Activated B cell treated with CpG ODN at 0.5 μM for 24 hours (primary cell): ENCODE data around the gene COL12A1. TPM values are rescaled to one million over a fixed set of nuclear protein-coding genes. Genes with fewer than 3 reads are reported as not detected.

Experiments
- ATAC-seq: fragments of 200-7000 bp; cut with Tn5 transposase; one replicate; pipeline ENCODE4 v1.10.0; 2021; ENCODE audit warnings: low read depth, mild to moderate bottlenecking, moderate library complexity
- CTCF ChIA-PET: fragments of 350-600 bp; sonication (Branson Sonifier 250); formaldehyde crosslinking; loops from one replicate; lab custom pipeline; 2021; ENCODE audit warnings: antibody characterized with exemption; lab: Charles Lee
- POLR2A ChIA-PET: fragments of 350-600 bp; sonication (Branson Sonifier 250); formaldehyde crosslinking; loops from one replicate; lab custom pipeline; 2021; ENCODE audit warnings: antibody characterized with exemption; lab: Charles Lee
- DNase-seq: peaks from one replicate; pipeline ENCODE4 v3.0.0; 2022
- H3K27ac Mint-ChIP-seq: one replicate; pipeline ENCODE4 v1.8.0; 2020; ENCODE audit warnings: mixed read lengths
- H3K27me3 Mint-ChIP-seq: one replicate; pipeline ENCODE4 v1.8.0; 2021; ENCODE audit warnings: mixed read lengths
- H3K36me3 Mint-ChIP-seq: one replicate; pipeline ENCODE4 v1.8.0; 2021; ENCODE audit warnings: low read depth, mixed read lengths
- H3K4me1 Mint-ChIP-seq: one replicate; pipeline ENCODE4 v1.8.0; 2021; ENCODE audit warnings: mixed read lengths
- H3K4me3 Mint-ChIP-seq: one replicate; pipeline ENCODE4 v1.8.0; 2020; ENCODE audit warnings: mild to moderate bottlenecking, mixed read lengths
- H3K9me3 Mint-ChIP-seq: one replicate; pipeline ENCODE4 v1.8.0; 2020; ENCODE audit warnings: mixed read lengths
- CTCF ChIP-seq: fragments of 200-600 bp; IDR thresholded peaks from one replicate; pipeline ENCODE4 v1.8.0; 2022; ENCODE audit warnings: antibody characterized with exemption, mild to moderate bottlenecking
- intact Hi-C: fragments of 100-400 bp; cut with micrococcal nuclease; formaldehyde crosslinking; loops from one replicate; pipeline ENCODE4 v1.15.1; 2024
- total RNA-seq: library from RNA; stranded (reverse); gene quantifications from 2 replicates; pipeline ENCODE4 v1.2.3, GENCODE V29; 2022

Gene COL12A1
- total RNA-seq, 1 donor from 2014 or later, result not detected

- H3K27me3 Mint-ChIP-seq, result no peaks in the 10 kb centered on the region
- H3K9me3 Mint-ChIP-seq, result peaks cover 3% of the 10 kb centered on the region
- H3K4me3 Mint-ChIP-seq, result no peak overlapping the region
- intact Hi-C loops, result no loop called here
- H3K4me1 Mint-ChIP-seq, result no peaks in the 10 kb centered on the region
- POLR2A ChIA-PET, result no interaction called here
- TF ChIP-seq CTCF, result no peak
- H3K27ac Mint-ChIP-seq, result no peak overlapping the region
- DNase-seq, result no peak
- ATAC-seq, result no peak
- H3K36me3 Mint-ChIP-seq, result no peaks in the 10 kb centered on the region
- CTCF ChIA-PET, result no interaction called here
Observed at GRCh38 chr6:75079589-75079988, 126.3 kb downstream of the COL12A1 start.

- TF ChIP-seq CTCF, result no peak
- ChIA-PET CTCF (no interaction called here), POLR2A (no interaction called here)
- Mint-ChIP-seq H3K9me3 (peaks cover 3% of the 10 kb centered on the region), H3K4me3 (no peak overlapping the region), H3K27ac (no peak overlapping the region), H3K27me3 (no peaks in the 10 kb centered on the region), H3K36me3 (no peaks in the 10 kb centered on the region), H3K4me1 (no peaks in the 10 kb centered on the region)
- ATAC-seq, result no peak
- DNase-seq, result no peak
- intact Hi-C loops, result no loop called here
Observed at GRCh38 chr6:75077701-75078100, 128.2 kb downstream of the COL12A1 start.

- intact Hi-C loops, result no loop called here
- ChIA-PET CTCF (no interaction called here), POLR2A (no interaction called here)
- H3K27ac Mint-ChIP-seq, result no peak overlapping the region
- H3K27me3 Mint-ChIP-seq, result no peaks in the 10 kb centered on the region
- no peak for ATAC-seq
- no peak overlapping the region for H3K4me3 Mint-ChIP-seq
- no peak for DNase-seq
- no peak for TF ChIP-seq CTCF
- H3K4me1 Mint-ChIP-seq, result no peaks in the 10 kb centered on the region
- H3K36me3 Mint-ChIP-seq, result no peaks in the 10 kb centered on the region
- H3K9me3 Mint-ChIP-seq, result peaks cover 3% of the 10 kb centered on the region
Observed at GRCh38 chr6:75076009-75076408, 129.8 kb downstream of the COL12A1 start.

GRCh38 chr6:75070244-75070643, 135.6 kb downstream of the COL12A1 start:
- ChIA-PET POLR2A (no interaction called here), CTCF (no interaction called here)
- no peaks in the 10 kb centered on the region for H3K36me3 Mint-ChIP-seq
- DNase-seq, result no peak
- no peak overlapping the region for H3K27ac Mint-ChIP-seq
- no peak overlapping the region for H3K4me3 Mint-ChIP-seq
- peaks cover 6% of the 10 kb centered on the region for H3K9me3 Mint-ChIP-seq
- no peaks in the 10 kb centered on the region for H3K4me1 Mint-ChIP-seq
- H3K27me3 Mint-ChIP-seq, result no peaks in the 10 kb centered on the region
- intact Hi-C loops, result no loop called here
- ATAC-seq, result no peak
- TF ChIP-seq CTCF, result no peak

- Mint-ChIP-seq H3K9me3 (peaks cover 6% of the 10 kb centered on the region), H3K4me3 (no peak overlapping the region), H3K4me1 (no peaks in the 10 kb centered on the region), H3K36me3 (no peaks in the 10 kb centered on the region), H3K27ac (no peak overlapping the region), H3K27me3 (no peaks in the 10 kb centered on the region)
- DNase-seq, result no peak
- ChIA-PET CTCF (no interaction called here), POLR2A (no interaction called here)
- intact Hi-C loops, result no loop called here
- no peak for ATAC-seq
- no peak for TF ChIP-seq CTCF
Observed at GRCh38 chr6:75065523-75065922, 140.3 kb downstream of the COL12A1 start.
